ENCODE results near the gene RERE.
"Not testable (repeated sequence)": the region's sequence is repeated elsewhere in the genome, so short reads cannot be mapped to it uniquely, and the experiment has no call there.

The RERE gene

GRCh38 chr1:8728464-8728863 lies 89.0 kb downstream of the RERE start:
- ATAC-seq, result no peak
- no peak for DNase-seq
- Mint-ChIP-seq H3K9me3 (peaks cover 13 to 16% of the 10 kb centered on the region in 2 donors), H3K27me3 (no peaks in the 10 kb centered on the region), H3K4me1 (peaks cover 6% of the 10 kb centered on the region), H3K4me3 (no peak overlapping the region), H3K27ac (no peak overlapping the region)

- H3K4me1 Mint-ChIP-seq, result peaks cover 9% of the 10 kb centered on the region
- no peaks in the 10 kb centered on the region for H3K27me3 Mint-ChIP-seq
- H3K4me3 Mint-ChIP-seq, result no peak overlapping the region
- ATAC-seq, result no peak
- H3K9me3 Mint-ChIP-seq, result peaks cover 13 to 16% of the 10 kb centered on the region in 2 donors
- no peak overlapping the region for H3K27ac Mint-ChIP-seq
- no peak for DNase-seq
Observed at GRCh38 chr1:8727809-8728213, 89.6 kb downstream of the RERE start.

GRCh38 chr1:8727316-8727715 lies 90.1 kb downstream of the RERE start:
- ATAC-seq, H3K27ac Mint-ChIP-seq, H3K27me3 Mint-ChIP-seq, H3K4me3 Mint-ChIP-seq, DNase-seq: not testable (repeated sequence)
- H3K9me3 Mint-ChIP-seq, result peaks cover 13 to 15% of the 10 kb centered on the region in 2 donors
- peaks cover 12% of the 10 kb centered on the region for H3K4me1 Mint-ChIP-seq

- not testable (repeated sequence) for H3K4me3 Mint-ChIP-seq, H3K27ac Mint-ChIP-seq, H3K27me3 Mint-ChIP-seq, ATAC-seq, DNase-seq
- Mint-ChIP-seq H3K9me3 (peaks cover 8 to 10% of the 10 kb centered on the region in 2 donors), H3K4me1 (peaks cover 17% of the 10 kb centered on the region)
Observed at GRCh38 chr1:8726801-8727186, 90.6 kb downstream of the RERE start.

- Mint-ChIP-seq H3K4me3 (no peak overlapping the region), H3K9me3 (no peaks in the 10 kb centered on the region)
- no peak for ATAC-seq
Observed at GRCh38 chr1:8723010-8723409, 94.4 kb downstream of the RERE start.

GRCh38 chr1:8722366-8722765 lies 95.1 kb downstream of the RERE start:
- H3K4me1 Mint-ChIP-seq, result peaks cover 20% of the 10 kb centered on the region
- DNase-seq, result no peak
- H3K27me3 Mint-ChIP-seq, result no peaks in the 10 kb centered on the region
- no peak overlapping the region for H3K27ac Mint-ChIP-seq
- H3K4me3 Mint-ChIP-seq, result no peak overlapping the region
- no peak for ATAC-seq
- no peaks in the 10 kb centered on the region for H3K9me3 Mint-ChIP-seq

More at GRCh38 chr1:8723010-8723409, 94.4 kb downstream of the RERE start:
- H3K27me3 Mint-ChIP-seq, result no peaks in the 10 kb centered on the region
- DNase-seq, result no peak
- H3K27ac Mint-ChIP-seq, result no peak overlapping the region
- H3K4me1 Mint-ChIP-seq, result peaks cover 20% of the 10 kb centered on the region

- Mint-ChIP-seq H3K4me1 (peaks cover 20% of the 10 kb centered on the region), H3K4me3 (no peak overlapping the region), H3K27me3 (no peaks in the 10 kb centered on the region), H3K9me3 (no peaks in the 10 kb centered on the region), H3K27ac (no peak overlapping the region)
- ATAC-seq (no peak), DNase-seq (no peak)
Observed at GRCh38 chr1:8721679-8722324, 95.6 kb downstream of the RERE start.

GRCh38 chr1:8720347-8720746 lies 97.1 kb downstream of the RERE start:
- Mint-ChIP-seq H3K27ac (peak overlapping the region in 1 of 2 donors; percentile 0), H3K9me3 (no peaks in the 10 kb centered on the region), H3K4me1 (peaks cover 14% of the 10 kb centered on the region), H3K27me3 (no peaks in the 10 kb centered on the region), H3K4me3 (no peak overlapping the region)
- ATAC-seq (no peak), DNase-seq (no peak)

- ATAC-seq (no peak), DNase-seq (no peak)
- H3K27ac Mint-ChIP-seq, result no peak overlapping the region
- H3K27me3 Mint-ChIP-seq, result no peaks in the 10 kb centered on the region
- H3K4me1 Mint-ChIP-seq, result peaks cover 23% of the 10 kb centered on the region
- H3K9me3 Mint-ChIP-seq, result no peaks in the 10 kb centered on the region
- no peak overlapping the region for H3K4me3 Mint-ChIP-seq
Observed at GRCh38 chr1:8718850-8719361, 98.5 kb downstream of the RERE start.

- no peaks in the 10 kb centered on the region for H3K9me3 Mint-ChIP-seq
- H3K27ac Mint-ChIP-seq, result no peak overlapping the region
- no peaks in the 10 kb centered on the region for H3K27me3 Mint-ChIP-seq
- ATAC-seq (no peak), DNase-seq (no peak)
- peaks cover 23% of the 10 kb centered on the region for H3K4me1 Mint-ChIP-seq
- no peak overlapping the region for H3K4me3 Mint-ChIP-seq
Observed at GRCh38 chr1:8717148-8717547, 100.3 kb downstream of the RERE start.

- no peaks in the 10 kb centered on the region for H3K27me3 Mint-ChIP-seq
- H3K4me1 Mint-ChIP-seq, result peaks cover 20% of the 10 kb centered on the region
- H3K9me3 Mint-ChIP-seq, result no peaks in the 10 kb centered on the region
- H3K4me3 Mint-ChIP-seq, result no peak overlapping the region
- H3K27ac Mint-ChIP-seq, result no peak overlapping the region
- DNase-seq (no peak), ATAC-seq (no peak)
Observed at GRCh38 chr1:8716238-8716637, 101.2 kb downstream of the RERE start.

- ATAC-seq (no peak), DNase-seq (no peak)
- Mint-ChIP-seq H3K27me3 (no peaks in the 10 kb centered on the region), H3K9me3 (no peaks in the 10 kb centered on the region), H3K4me1 (peaks cover 20% of the 10 kb centered on the region), H3K4me3 (no peak overlapping the region), H3K27ac (no peak overlapping the region)
Observed at GRCh38 chr1:8714173-8714572, 103.3 kb downstream of the RERE start.

GRCh38 chr1:8712413-8713231 lies 104.8 kb downstream of the RERE start:
- Mint-ChIP-seq H3K27ac (peak overlapping the region; percentile 34), H3K9me3 (peaks cover 0 to 4% of the 10 kb centered on the region in 2 donors), H3K4me1 (peaks cover 20% of the 10 kb centered on the region), H3K4me3 (peak overlapping the region; percentile 12 to 34), H3K27me3 (peaks cover 8% of the 10 kb centered on the region)
- DNase-seq, result no peak
- ATAC-seq, result no peak

GRCh38 chr1:8711873-8712412 lies 105.5 kb downstream of the RERE start:
- H3K27me3 Mint-ChIP-seq, result peaks cover 8% of the 10 kb centered on the region
- ATAC-seq (no peak), DNase-seq (no peak)
- peak overlapping the region; percentile 12 to 34 for H3K4me3 Mint-ChIP-seq
- H3K9me3 Mint-ChIP-seq, result peaks cover 0 to 4% of the 10 kb centered on the region in 2 donors
- peaks cover 20% of the 10 kb centered on the region for H3K4me1 Mint-ChIP-seq
- no peak overlapping the region for H3K27ac Mint-ChIP-seq

- peaks cover 0 to 4% of the 10 kb centered on the region in 2 donors for H3K9me3 Mint-ChIP-seq
- no peak overlapping the region for H3K4me3 Mint-ChIP-seq
- H3K27ac Mint-ChIP-seq, result peak overlapping the region in 1 of 2 donors; percentile 41
- DNase-seq, result no peak
- ATAC-seq, result no peak
- H3K27me3 Mint-ChIP-seq, result peaks cover 8% of the 10 kb centered on the region
- H3K4me1 Mint-ChIP-seq, result peaks cover 20% of the 10 kb centered on the region
Observed at GRCh38 chr1:8711151-8711550, 106.3 kb downstream of the RERE start.

- Mint-ChIP-seq H3K9me3 (peaks cover 0 to 4% of the 10 kb centered on the region in 2 donors), H3K4me1 (peaks cover 17% of the 10 kb centered on the region), H3K27me3 (peaks cover 34% of the 10 kb centered on the region), H3K27ac (no peak overlapping the region), H3K4me3 (no peak overlapping the region)
- ATAC-seq (no peak), DNase-seq (no peak)
Observed at GRCh38 chr1:8708259-8708658, 109.2 kb downstream of the RERE start.
